HepG2 (cell line): ENCODE measurements around the gene QRICH2. TPM values are rescaled to one million over a fixed set of nuclear protein-coding genes. Genes with fewer than 3 reads are reported as not detected.
A peak's percentile ranks its signal among the peaks of the same experiment; 100 is the strongest.

ENCODE experiments used
- ARNT2 ChIP-seq: sonication (generic); formaldehyde crosslinking; IDR thresholded peaks from 2 replicates; pipeline ENCODE4 v1.8.0; 2022; ENCODE audit warnings: mild to moderate bottlenecking, low read depth, missing genetic modification reagents, moderate library complexity
- FOSL1 ChIP-seq: sonication (generic); formaldehyde crosslinking; IDR thresholded peaks from 2 replicates; pipeline ENCODE4 v1.9.0; 2021; ENCODE audit warnings: missing genetic modification reagents, borderline replicate concordance
- FOXC1 ChIP-seq: sonication (generic); formaldehyde crosslinking; IDR thresholded peaks from 2 replicates; pipeline ENCODE4 v1.8.0; 2022; ENCODE audit warnings: mild to moderate bottlenecking, missing genetic modification reagents, borderline replicate concordance
- GABPB1 ChIP-seq: IDR thresholded peaks from 2 replicates; pipeline ENCODE4 v1.6.1; 2016; ENCODE audit warnings: mild to moderate bottlenecking, missing genetic modification reagents, moderate library complexity, missing compliant biosample characterization
- HIVEP1 ChIP-seq: sonication (generic); formaldehyde crosslinking; IDR thresholded peaks from 2 replicates; pipeline ENCODE4 v1.4.0; 2020; ENCODE audit warnings: mild to moderate bottlenecking, missing genetic modification reagents
- HNRNPK ChIP-seq: fragments of 200-400 bp; formaldehyde crosslinking; IDR thresholded peaks from 2 replicates; pipeline ENCODE4 v1.6.1; 2018; ENCODE audit warnings: low read length, low read depth, moderate library complexity, mild to moderate bottlenecking; ENCODE audit not compliant: poor library complexity, severe bottlenecking
- MTA1 ChIP-seq: sonication (generic); formaldehyde crosslinking; IDR thresholded peaks from 2 replicates; pipeline ENCODE4 v1.4.0; 2020; ENCODE audit warnings: missing genetic modification reagents, mild to moderate bottlenecking, borderline replicate concordance
- MTF1 ChIP-seq: sonication (generic); formaldehyde crosslinking; IDR thresholded peaks from 2 replicates; pipeline ENCODE4 v1.5.0; 2020; ENCODE audit warnings: missing genetic modification reagents
- MTF2 ChIP-seq: sonication (generic); formaldehyde crosslinking; IDR thresholded peaks from 2 replicates; pipeline ENCODE4 v1.5.0; 2020; ENCODE audit warnings: missing genetic modification reagents, borderline replicate concordance
- NBN ChIP-seq: fragments of 450-650 bp; conservative IDR thresholded peaks from 2 replicates; pipeline ENCODE4 v1.6.1; 2017
- NFRKB ChIP-seq: fragments of 450-650 bp; IDR thresholded peaks from 2 replicates; pipeline ENCODE4 v1.6.1; 2017
- TEAD2 ChIP-seq: sonication (generic); formaldehyde crosslinking; IDR thresholded peaks from 2 replicates; pipeline ENCODE4 v1.9.0; 2021; ENCODE audit warnings: missing genetic modification reagents
- ZC3H13 ChIP-seq: sonication (generic); formaldehyde crosslinking; IDR thresholded peaks from 2 replicates; pipeline ENCODE4 v1.8.1; 2023; ENCODE audit warnings: mild to moderate bottlenecking, missing genetic modification reagents, moderate library complexity
- ZNF3 ChIP-seq: IDR thresholded peaks from 2 replicates; pipeline ENCODE4 v1.7.0; 2017; ENCODE audit warnings: inconsistent platforms
- ZNF589 ChIP-seq: sonication (generic); formaldehyde crosslinking; conservative IDR thresholded peaks from 2 replicates; pipeline ENCODE4 v1.8.0; 2022; ENCODE audit warnings: mild to moderate bottlenecking, moderate library complexity, missing genetic modification reagents
- ZNF777 ChIP-seq: sonication (generic); formaldehyde crosslinking; IDR thresholded peaks from 2 replicates; pipeline ENCODE4 v1.4.0; 2020; ENCODE audit warnings: missing genetic modification reagents
- ZNF788 ChIP-seq: sonication (generic); formaldehyde crosslinking; IDR thresholded peaks from 2 replicates; pipeline ENCODE4 v1.5.0; 2020; ENCODE audit warnings: mild to moderate bottlenecking, missing genetic modification reagents, borderline replicate concordance
- polyA plus RNA-seq, 8 experiments: library from polyadenylated mRNA; depleted of rRNA in 3 of 8; stranded (reverse) in 7 of 8; unstranded in 1 of 8; fragments of >200 nt; fragmentation: Illumina TruSeq in 4 of 8; extraction: Trizol in 4 of 8; gene quantifications; 2 replicates each; pipeline versions ENCODE4 v1.2.1 to v1.2.3, GENCODE V29; 2011 to 2016; ENCODE audit warnings: low read depth in 4 of 8, missing spikeins in 1 of 8, mixed read lengths in 1 of 8; ENCODE audit not compliant: insufficient read depth in 1 of 8
- total RNA-seq, 5 experiments: library from RNA; depleted of rRNA; stranded (reverse); fragments of >200 nt; fragmentation: Illumina TruSeq; extraction: Trizol; gene quantifications; 2 replicates each; pipeline ENCODE4 v1.2.3, GENCODE V29; 2016; ENCODE audit warnings: low read depth in 1 of 5
- TF ChIP-seq, protein P1 (sequence below): sonication (generic); formaldehyde crosslinking; IDR thresholded peaks from 2 replicates; pipeline ENCODE4 v1.5.0; 2020; ENCODE audit warnings: mild to moderate bottlenecking, missing genetic modification reagents, borderline replicate concordance
- TF ChIP-seq, protein P2 (sequence below): IDR thresholded peaks from 2 replicates; pipeline ENCODE4 v1.6.1; 2012; ENCODE audit warnings: inconsistent platforms
- TF ChIP-seq, protein P3 (sequence below): IDR thresholded peaks from 2 replicates; pipeline ENCODE4 v1.6.1; 2012; ENCODE audit warnings: low read length, improper control_type of control experiment
- TF ChIP-seq, protein P4 (sequence below): IDR thresholded peaks from 2 replicates; pipeline ENCODE4 v1.6.1; 2016; ENCODE audit warnings: mild to moderate bottlenecking, missing biosample characterization, missing genetic modification reagents
- TF ChIP-seq, protein P5 (sequence below): sonication (generic); formaldehyde crosslinking; IDR thresholded peaks from 2 replicates; pipeline ENCODE4 v1.8.0; 2022; ENCODE audit warnings: missing genetic modification reagents, mild to moderate bottlenecking, borderline replicate concordance

QRICH2 gene
- total and polyA plus RNA-seq, 2 of the 13 experiments (the other 11 are each of a cell fraction or from before 2014, with no cell fraction given): 3.7 to 5.7 TPM

DNA sequence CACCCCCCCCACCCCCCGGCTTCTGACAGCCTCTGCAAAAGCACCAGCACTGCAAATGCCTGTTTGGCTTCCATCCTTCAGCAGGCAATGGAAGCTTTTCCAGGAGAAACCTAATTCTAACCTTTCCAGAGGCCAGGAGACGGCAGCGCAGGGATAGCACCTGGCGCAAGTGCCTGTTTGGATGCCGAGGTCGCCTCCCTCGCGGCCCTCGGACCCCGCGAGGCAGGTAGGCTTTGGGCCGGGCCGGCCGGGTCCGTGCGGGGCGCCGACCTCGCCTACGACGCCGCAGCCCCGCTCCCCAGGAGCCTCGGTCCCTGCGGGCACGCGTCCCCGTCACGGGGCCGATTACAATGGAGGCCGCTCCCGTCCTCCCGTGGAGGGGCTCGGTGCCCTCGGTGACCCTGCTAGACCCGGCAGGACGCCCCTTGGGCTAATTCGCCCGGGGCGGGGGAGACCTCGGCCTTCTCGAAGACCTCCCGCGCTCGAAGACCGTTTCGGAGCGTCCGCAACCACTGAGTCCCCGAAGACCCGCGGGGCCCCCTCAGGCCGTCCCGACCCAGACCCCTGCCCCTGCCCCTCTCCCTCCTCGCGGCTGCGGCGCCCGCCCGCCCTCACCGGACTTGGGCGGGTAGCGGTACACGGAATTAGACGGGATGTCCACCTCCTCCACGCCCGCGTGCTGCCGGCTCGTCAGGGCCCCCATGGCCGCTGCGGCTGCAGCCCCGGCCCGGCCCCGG, 68.4 kb downstream of the QRICH2 start (continued):
- TF ChIP-seq, protein P1, sequence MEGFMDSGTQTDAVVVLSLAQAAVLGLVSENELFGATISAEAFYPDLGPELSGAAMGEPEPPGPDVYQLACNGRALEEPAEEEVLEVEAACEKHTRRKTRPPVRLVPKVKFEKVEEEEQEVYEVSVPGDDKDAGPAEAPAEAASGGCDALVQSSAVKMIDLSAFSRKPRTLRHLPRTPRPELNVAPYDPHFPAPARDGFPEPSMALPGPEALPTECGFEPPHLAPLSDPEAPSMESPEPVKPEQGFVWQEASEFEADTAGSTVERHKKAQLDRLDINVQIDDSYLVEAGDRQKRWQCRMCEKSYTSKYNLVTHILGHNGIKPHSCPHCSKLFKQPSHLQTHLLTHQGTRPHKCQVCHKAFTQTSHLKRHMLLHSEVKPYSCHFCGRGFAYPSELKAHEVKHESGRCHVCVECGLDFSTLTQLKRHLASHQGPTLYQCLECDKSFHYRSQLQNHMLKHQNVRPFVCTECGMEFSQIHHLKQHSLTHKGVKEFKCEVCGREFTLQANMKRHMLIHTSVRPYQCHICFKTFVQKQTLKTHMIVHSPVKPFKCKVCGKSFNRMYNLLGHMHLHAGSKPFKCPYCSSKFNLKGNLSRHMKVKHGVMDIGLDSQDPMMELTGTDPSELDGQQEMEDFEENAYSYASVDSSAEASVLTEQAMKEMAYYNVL (CRISPR knock-in tag): 0 out of 2 replicates have a peak, but pooled peaks have one; percentile 39
- TF ChIP-seq ZNF3 (no peak), ARNT2 (CRISPR knock-in tag) (no peak; the same call in 1 of the 2 replicates), MTF1 (CRISPR knock-in tag) (0 out of 2 replicates have a peak, but pooled peaks have one; percentile 6), ZNF589 (CRISPR knock-in tag) (0 out of 2 replicates have a peak, but pooled peaks have one; percentile 11), NBN (no peak), HIVEP1 (CRISPR knock-in tag) (peak; percentile 59; the same call in 1 of the 2 replicates), FOXC1 (CRISPR knock-in tag) (0 out of 2 replicates have a peak, but pooled peaks have one; percentile 24), ZNF777 (CRISPR knock-in tag) (peak; percentile 82), FOSL1 (no peak), MTF2 (CRISPR knock-in tag) (peak; percentile 95; the same call in 1 of the 2 replicates), ZNF788 (peak; percentile 28; the same call in 1 of the 2 replicates), MTA1 (CRISPR knock-in tag) (0 out of 2 replicates have a peak, but pooled peaks have one; percentile 46), NFRKB (no peak), HNRNPK (peak; percentile 30), TEAD2 (CRISPR knock-in tag) (0 out of 2 replicates have a peak, but pooled peaks have one; percentile 19), GABPB1 (peak; percentile 45; the same call in 1 of the 2 replicates), ZC3H13 (no peak)
- TF ChIP-seq, protein P2, sequence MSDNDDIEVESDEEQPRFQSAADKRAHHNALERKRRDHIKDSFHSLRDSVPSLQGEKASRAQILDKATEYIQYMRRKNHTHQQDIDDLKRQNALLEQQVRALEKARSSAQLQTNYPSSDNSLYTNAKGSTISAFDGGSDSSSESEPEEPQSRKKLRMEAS: peak; percentile 54
- TF ChIP-seq, protein P3, sequence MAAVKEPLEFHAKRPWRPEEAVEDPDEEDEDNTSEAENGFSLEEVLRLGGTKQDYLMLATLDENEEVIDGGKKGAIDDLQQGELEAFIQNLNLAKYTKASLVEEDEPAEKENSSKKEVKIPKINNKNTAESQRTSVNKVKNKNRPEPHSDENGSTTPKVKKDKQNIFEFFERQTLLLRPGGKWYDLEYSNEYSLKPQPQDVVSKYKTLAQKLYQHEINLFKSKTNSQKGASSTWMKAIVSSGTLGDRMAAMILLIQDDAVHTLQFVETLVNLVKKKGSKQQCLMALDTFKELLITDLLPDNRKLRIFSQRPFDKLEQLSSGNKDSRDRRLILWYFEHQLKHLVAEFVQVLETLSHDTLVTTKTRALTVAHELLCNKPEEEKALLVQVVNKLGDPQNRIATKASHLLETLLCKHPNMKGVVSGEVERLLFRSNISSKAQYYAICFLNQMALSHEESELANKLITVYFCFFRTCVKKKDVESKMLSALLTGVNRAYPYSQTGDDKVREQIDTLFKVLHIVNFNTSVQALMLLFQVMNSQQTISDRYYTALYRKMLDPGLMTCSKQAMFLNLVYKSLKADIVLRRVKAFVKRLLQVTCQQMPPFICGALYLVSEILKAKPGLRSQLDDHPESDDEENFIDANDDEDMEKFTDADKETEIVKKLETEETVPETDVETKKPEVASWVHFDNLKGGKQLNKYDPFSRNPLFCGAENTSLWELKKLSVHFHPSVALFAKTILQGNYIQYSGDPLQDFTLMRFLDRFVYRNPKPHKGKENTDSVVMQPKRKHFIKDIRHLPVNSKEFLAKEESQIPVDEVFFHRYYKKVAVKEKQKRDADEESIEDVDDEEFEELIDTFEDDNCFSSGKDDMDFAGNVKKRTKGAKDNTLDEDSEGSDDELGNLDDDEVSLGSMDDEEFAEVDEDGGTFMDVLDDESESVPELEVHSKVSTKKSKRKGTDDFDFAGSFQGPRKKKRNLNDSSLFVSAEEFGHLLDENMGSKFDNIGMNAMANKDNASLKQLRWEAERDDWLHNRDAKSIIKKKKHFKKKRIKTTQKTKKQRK: no peak
- TF ChIP-seq, protein P4, sequence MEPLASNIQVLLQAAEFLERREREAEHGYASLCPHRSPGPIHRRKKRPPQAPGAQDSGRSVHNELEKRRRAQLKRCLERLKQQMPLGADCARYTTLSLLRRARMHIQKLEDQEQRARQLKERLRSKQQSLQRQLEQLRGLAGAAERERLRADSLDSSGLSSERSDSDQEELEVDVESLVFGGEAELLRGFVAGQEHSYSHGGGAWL (CRISPR knock-in tag): peak; percentile 65; the same call in 1 of the 2 replicates
- TF ChIP-seq, protein P5, sequence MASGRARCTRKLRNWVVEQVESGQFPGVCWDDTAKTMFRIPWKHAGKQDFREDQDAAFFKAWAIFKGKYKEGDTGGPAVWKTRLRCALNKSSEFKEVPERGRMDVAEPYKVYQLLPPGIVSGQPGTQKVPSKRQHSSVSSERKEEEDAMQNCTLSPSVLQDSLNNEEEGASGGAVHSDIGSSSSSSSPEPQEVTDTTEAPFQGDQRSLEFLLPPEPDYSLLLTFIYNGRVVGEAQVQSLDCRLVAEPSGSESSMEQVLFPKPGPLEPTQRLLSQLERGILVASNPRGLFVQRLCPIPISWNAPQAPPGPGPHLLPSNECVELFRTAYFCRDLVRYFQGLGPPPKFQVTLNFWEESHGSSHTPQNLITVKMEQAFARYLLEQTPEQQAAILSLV (CRISPR knock-in tag): peak; percentile 46; the same call in 1 of the 2 replicates
